GM18909 (cell line): ENCODE results near the gene ETV3.
"Not testable (repeated sequence)": the region's sequence is repeated elsewhere in the genome, so short reads cannot be mapped to it uniquely, and the experiment has no call there.

Source experiments
- ATAC-seq: cut with Tn5 transposase; IDR thresholded peaks from one replicate; pipeline ENCODE4 v1.9.1; 2021; ENCODE audit warnings: mild to moderate bottlenecking; ENCODE audit not compliant: unreplicated experiment, poor library complexity

ETV3 gene

DNA sequence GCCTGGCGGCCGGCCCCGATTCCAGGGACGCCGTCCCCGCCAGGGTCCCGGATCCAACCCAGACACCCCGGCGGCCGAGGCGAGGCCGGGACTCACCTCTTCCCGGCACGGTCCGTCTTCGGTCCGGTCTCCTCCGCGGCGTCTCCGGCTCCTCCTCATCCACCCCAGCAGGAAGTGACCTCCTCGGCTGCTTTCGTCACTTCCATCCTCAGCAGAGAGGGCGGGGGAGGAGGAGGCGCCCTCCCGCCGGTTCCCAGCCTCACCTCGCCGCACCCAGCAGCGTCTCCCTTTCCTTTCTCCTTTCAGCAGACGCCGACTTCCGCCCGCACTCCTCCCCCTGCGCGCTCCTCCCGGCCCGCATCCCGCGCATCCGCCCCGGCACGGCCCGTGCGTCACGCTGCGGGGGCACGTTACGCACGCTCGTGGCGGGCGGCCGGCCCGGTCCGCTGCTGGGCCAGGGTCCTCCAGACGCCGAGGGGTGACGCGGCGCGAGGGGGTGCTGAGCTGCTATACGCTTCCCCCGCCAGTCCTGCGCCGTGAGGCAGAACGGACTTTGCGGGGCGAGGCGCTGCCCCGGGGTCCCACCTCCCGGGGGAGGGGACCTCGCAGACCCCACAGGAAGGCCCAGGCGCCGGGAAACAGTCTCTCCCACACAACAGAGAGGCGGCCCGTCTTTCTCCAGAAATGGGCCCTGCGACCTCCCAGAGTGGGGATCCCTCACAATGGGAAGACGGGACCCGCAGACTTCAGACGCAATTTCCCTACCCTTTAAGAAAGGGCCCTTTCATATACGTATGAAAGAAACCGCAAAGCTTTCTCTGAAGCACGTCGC lies at the start of gene ETV3:
Gene ETV3 (minus strand): TSS at position 176 of the 832 bp plus-strand sequence. CDS start 2,043 bp downstream, outside the sequence.
- peak; percentile 92 for ATAC-seq

GRCh38 chr1:157186281-157186992 lies 48.2 kb upstream of the ETV3 start:
- no peak for ATAC-seq

DNA sequence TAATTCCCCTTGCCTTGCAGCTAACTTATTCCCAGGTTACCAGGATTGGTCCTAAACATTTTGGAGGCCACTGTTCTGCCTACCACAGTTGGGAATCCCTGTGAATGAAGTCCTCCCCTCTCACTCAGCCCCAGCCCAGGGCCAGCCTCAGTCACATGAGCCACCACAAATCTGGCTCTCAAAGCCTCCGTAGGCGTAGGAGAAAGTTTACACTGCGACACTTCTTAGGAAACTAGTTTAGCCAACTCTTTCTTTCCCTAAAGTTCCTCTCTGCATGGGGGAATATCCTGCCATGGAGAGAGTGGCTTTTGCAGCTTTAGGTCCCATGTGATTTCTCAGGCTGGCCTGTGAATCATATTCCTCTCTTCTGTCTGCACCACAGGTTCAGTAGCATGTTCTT lies 45.7 kb upstream of the ETV3 start:
- no peak for ATAC-seq

GRCh38 chr1:157182371-157182770 lies 44.2 kb upstream of the ETV3 start:
- not testable (repeated sequence) for ATAC-seq

- no peak for ATAC-seq
Measured at GRCh38 chr1:157181790-157182189, 43.6 kb upstream of the ETV3 start.

DNA sequence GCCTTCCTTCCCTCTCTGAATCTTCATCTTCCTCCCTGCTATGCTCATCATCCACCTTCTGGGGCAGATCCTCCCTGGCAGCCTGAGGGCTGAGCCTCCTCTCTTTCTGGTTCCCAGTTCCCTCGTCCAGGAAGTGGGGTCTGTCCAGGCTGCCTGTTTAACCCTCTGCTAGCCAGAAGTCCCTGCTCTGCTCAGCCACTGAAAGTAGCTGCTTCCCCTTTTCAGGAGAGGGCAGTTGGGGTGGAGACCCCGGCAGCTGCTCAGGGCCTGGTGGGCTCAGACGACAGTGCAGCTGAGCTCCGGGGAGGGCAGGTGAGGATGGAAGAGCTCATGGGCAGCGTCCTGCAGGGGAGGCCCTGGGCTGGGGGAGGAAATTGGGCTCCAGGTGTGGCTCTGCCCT lies 43.1 kb upstream of the ETV3 start:
- no peak for ATAC-seq

GRCh38 chr1:157178490-157178889 lies 40.3 kb upstream of the ETV3 start:
- ATAC-seq = no peak

DNA sequence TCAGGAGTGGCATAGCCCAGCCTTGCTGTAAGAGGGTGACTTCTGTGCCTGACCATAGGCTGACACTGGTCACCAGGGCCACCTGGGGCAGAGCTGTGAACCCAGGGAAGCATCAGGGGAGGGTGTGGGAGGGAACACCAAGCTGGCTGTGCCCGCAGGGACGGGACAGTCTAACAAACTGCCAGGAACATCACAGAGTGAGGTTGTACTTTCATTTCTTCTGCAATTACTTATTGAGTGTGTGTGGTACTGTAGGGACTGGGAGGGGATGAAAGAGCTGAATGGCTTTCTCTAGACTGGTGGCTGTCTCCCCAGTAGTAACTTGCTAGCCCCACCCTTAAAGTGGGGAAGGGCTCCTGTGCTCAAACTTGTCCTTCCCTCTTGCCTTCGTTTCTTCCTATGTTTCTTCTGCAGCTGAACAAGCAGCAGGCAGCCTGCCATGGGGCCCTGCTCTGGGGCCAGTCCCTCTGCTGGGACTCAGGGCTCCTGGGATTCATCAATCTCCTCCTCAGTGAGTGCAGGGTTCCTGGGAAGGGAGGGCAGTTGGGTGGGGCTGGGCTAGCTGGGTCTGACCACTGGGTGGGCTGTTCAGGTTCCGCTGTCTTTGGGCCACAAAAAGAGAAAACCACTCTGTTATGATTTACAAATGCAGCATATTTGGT lies 39.7 kb upstream of the ETV3 start:
- ATAC-seq = no peak

DNA sequence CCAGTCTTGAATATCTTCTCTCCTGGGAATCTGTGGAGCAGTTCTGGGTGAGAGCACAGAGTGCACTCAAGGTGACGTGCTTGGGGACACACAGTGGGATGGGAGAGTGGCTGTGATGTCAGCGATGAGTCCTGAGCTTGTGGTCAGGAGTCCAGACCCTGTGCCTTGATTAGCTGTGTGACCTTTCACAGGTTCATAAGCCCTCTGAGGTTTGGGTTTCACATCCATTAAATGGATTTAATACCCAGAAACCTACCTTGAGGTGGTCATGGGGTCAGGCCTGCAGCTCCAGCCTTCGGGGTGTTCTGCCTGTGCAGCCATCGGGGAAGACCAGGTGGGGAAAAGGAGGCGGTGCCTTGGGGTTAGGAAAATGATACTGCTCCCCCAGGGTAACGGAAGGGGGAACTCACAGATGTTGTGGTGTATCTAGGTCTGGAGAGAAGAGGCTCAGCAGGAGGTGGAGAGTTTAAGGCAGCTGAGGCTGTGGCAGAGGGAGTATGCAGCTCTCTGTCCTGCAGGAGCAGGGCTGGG lies 38.5 kb upstream of the ETV3 start:
- peak; percentile 56 for ATAC-seq

DNA sequence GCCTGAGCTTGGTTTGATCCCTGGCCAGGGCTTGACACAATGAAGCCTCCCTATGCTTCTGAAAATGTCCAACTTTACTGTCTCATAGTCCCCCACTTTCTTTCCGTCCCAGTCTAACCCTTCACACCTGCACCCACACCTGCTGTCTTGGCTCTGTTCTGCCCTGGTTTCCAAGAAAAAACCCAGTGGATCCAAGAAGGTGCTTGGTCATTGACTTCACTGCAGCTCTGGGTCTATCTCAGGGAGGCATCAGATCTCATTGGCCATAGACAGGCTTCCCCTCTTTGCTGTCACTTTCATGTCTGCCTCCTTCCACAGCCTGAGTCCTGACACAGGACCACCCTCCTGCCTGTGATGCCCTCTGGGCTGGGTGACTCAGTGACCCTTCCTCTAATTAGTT lies 37.8 kb upstream of the ETV3 start:
- no peak for ATAC-seq

- no peak for ATAC-seq
Measured at GRCh38 chr1:157173900-157174410, 35.8 kb upstream of the ETV3 start.

DNA sequence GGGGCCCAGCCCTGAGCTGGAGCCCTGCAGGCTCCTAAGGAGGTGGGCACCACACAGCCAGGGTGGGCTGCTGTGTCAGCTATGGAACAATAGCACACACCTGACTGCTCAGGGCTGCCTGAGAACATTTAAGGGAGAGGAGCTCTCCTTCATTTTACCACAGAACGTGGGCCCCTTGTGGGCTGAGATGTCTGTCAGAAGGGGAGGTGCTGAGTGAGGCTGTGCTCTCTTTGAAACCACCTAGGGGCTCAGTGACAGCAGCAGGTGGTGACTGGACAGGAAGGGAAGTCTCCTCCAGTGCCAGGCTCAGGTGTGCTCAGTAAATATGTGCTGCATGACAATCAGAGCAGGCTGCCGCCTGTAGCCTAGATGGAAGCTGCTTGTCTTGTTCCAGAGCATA lies 35.0 kb upstream of the ETV3 start:
- not testable (repeated sequence) for ATAC-seq

GRCh38 chr1:157172591-157172990 lies 34.4 kb upstream of the ETV3 start:
- ATAC-seq = not testable (repeated sequence)

DNA sequence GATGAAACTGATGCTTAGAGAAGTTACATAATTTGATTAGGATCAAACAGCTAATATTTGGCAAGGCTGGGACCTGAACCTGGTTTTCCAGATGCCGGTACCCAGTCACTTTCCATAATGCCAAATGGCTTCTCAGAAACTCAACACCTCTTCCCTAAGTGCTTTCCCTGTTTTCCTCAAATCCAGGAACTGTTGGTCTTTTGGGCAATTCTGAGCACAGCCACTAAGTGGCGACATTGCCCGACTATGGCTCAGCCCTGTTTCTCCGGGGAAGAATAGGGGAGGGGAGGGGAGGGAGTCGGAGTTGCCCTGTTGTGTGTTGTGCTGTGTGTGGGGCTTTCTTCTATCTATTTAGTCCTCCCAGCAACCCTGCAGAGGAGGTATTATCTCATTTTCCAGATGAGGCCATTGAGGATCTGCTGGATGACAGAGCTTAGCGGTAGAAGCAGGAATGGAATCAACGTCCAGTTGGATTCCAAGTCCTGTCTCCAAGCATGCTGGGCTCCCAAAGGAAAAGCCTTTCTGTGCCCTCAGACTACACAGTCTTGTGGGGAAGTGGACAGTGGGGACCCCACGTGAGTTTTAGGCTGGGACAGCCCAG lies 33.8 kb upstream of the ETV3 start:
- ATAC-seq = not testable (repeated sequence)

GRCh38 chr1:157170677-157171515 lies 32.7 kb upstream of the ETV3 start:
- ATAC-seq = no peak

DNA sequence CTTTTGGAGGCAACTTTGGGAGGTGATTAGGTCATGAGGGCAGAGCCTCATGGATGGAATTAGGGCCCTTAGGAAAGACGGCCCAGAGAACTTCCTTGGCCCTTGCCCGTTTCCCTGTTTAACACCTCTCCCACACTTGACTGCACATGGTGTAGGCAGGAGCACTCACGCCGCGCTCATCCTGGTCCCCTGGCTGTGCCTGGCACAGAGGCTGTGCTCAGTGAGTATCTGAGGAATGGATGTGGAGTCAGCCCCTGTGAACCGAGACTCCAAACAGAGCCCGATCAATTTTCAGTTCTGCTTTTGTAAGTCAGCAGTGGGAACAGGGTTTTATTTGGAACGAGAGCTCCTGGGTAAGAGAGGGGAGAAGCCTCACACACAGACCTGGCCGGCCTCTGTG lies 29.8 kb upstream of the ETV3 start:
- ATAC-seq = no peak

- no peak for ATAC-seq
Measured at GRCh38 chr1:157167437-157167836, 29.2 kb upstream of the ETV3 start.

DNA sequence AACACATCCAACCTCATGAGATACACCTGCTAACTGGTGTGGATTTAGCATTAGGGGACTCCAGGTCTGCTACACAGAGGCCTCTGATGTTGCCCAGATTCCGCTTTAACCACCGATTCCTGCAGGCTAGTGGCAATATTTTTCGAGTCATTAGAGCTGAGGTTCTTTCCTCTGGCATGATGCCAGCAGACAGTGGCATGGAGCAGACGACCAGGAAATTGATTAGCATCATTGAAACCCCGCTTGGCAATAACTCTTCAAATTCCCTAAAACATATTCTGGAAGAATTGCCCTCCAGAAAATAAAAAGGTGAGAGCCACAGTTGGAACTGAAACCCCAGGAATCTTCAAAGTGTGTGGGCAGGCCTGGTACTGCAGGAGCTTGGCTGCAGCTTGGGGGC lies 28.4 kb upstream of the ETV3 start:
- ATAC-seq = no peak
